Suppressor macrophage (primary cell): Measurements from ENCODE around the gene CAPRIN2.

Experiments
- DNase-seq, 4 experiments: peaks; one replicate each; pipeline ENCODE4 v3.0.0-alpha.2; 2020 to 2022
- total RNA-seq, 17 experiments: gene quantifications; one replicate each; lab custom pipeline; 2026; ENCODE audit warnings: mixed read lengths in 6 of 17, inconsistent platforms in 3 of 17; lab: John Stamatoyannopoulos, UW

CAPRIN2 gene
- 3.6 to 26.9 (median 14.6) reads per million in 17 experiments for total RNA-seq

GRCh38 chr12:30754750-30755394 lies at the start of gene CAPRIN2:
Gene CAPRIN2 (minus strand): TSS chr12:30754951. CDS start chr12:30753520, 1,431 bp downstream.
- peak; percentile 95 to 99 (median 97) for DNase-seq

GRCh38 chr12:30797689-30798088 lies 42.9 kb upstream of the CAPRIN2 start:
- no peak for DNase-seq

GRCh38 chr12:30796891-30797371 lies 42.2 kb upstream of the CAPRIN2 start:
- DNase-seq, result no peak

GRCh38 chr12:30796313-30796780 lies 41.6 kb upstream of the CAPRIN2 start:
- no peak for DNase-seq

GRCh38 chr12:30795410-30796312 lies 40.9 kb upstream of the CAPRIN2 start:
- peak; percentile 42 to 66 (median 61) for DNase-seq

- DNase-seq, result peak in 3 of 4 experiments; percentile 4 to 29 (median 12)
Measured at GRCh38 chr12:30794591-30795409, 40.0 kb upstream of the CAPRIN2 start.

- DNase-seq, result no peak
Measured at GRCh38 chr12:30794020-30794419, 39.3 kb upstream of the CAPRIN2 start.

- no peak for DNase-seq
Measured at GRCh38 chr12:30792648-30793499, 38.1 kb upstream of the CAPRIN2 start.

GRCh38 chr12:30792085-30792484 lies 37.3 kb upstream of the CAPRIN2 start:
- DNase-seq, result no peak

- DNase-seq, result no peak
Measured at GRCh38 chr12:30788754-30789153, 34.0 kb upstream of the CAPRIN2 start.

- DNase-seq, result no peak
Measured at GRCh38 chr12:30785630-30786029, 30.9 kb upstream of the CAPRIN2 start.

- DNase-seq, result no peak
Measured at GRCh38 chr12:30784508-30784907, 29.8 kb upstream of the CAPRIN2 start.

- DNase-seq, result no peak
Measured at GRCh38 chr12:30783946-30784345, 29.2 kb upstream of the CAPRIN2 start.

GRCh38 chr12:30782316-30783173 lies 27.8 kb upstream of the CAPRIN2 start:
- no peak for DNase-seq

- no peak for DNase-seq
Measured at GRCh38 chr12:30779578-30779977, 24.8 kb upstream of the CAPRIN2 start.

- no peak for DNase-seq
Measured at GRCh38 chr12:30779178-30779577, 24.4 kb upstream of the CAPRIN2 start.

GRCh38 chr12:30774599-30774998 lies 19.8 kb upstream of the CAPRIN2 start:
- DNase-seq, result no peak

GRCh38 chr12:30769802-30770201 lies 15.1 kb upstream of the CAPRIN2 start:
- DNase-seq, result no peak

GRCh38 chr12:30764251-30764650 lies 9.5 kb upstream of the CAPRIN2 start:
- DNase-seq, result no peak

- no peak for DNase-seq
Measured at GRCh38 chr12:30763053-30763452, 8.3 kb upstream of the CAPRIN2 start.

- DNase-seq, result no peak
Measured at GRCh38 chr12:30761730-30762129, 7.0 kb upstream of the CAPRIN2 start.
